GM12878 (cell line): Measurements from ENCODE around the gene PYGM. TPM values are rescaled to one million over a fixed set of nuclear protein-coding genes. Genes with fewer than 3 reads are reported as not detected.

ENCODE experiments used
- GABPA ChIP-seq: IDR thresholded peaks from 2 replicates; pipeline ENCODE4 v1.6.1; 2014; ENCODE audit warnings: antibody characterized with exemption, low read depth, mild to moderate bottlenecking, inconsistent platforms
- IKZF1 ChIP-seq: fragments of 450-650 bp; conservative IDR thresholded peaks from 2 replicates; pipeline ENCODE4 v1.6.1; 2017; ENCODE audit warnings: antibody characterized with exemption, mild to moderate bottlenecking
- IKZF2 ChIP-seq, 2 experiments: fragments of 450-650 bp; IDR thresholded peaks; 2 replicates each; pipeline ENCODE4 v1.6.1; 2017; ENCODE audit warnings: mild to moderate bottlenecking in 2 of 2, moderate library complexity in 2 of 2
- MTA3 ChIP-seq: IDR thresholded peaks from 2 replicates; pipeline ENCODE4 v1.6.1; 2012; ENCODE audit warnings: low read length, inconsistent platforms, borderline replicate concordance
- NFYA ChIP-seq: IDR thresholded peaks from 2 replicates; pipeline ENCODE4 v1.6.1; 2011; ENCODE audit warnings: low read depth, mild to moderate bottlenecking, low read length, improper control_type of control experiment, borderline replicate concordance
- POLR2AphosphoS2 ChIP-seq: IDR thresholded peaks from 2 replicates; pipeline ENCODE4 v1.6.1; 2011; ENCODE audit warnings: low read depth, mild to moderate bottlenecking, low read length, improper control_type of control experiment, moderate library complexity
- SMAD1 ChIP-seq: fragments of 450-650 bp; IDR thresholded peaks from 2 replicates; pipeline ENCODE4 v1.6.1; 2018; ENCODE audit warnings: mild to moderate bottlenecking, low read depth; ENCODE audit not compliant: partially characterized antibody
- SMARCA5 ChIP-seq: fragments of 450-650 bp; IDR thresholded peaks from 2 replicates; pipeline ENCODE4 v1.6.1; 2017; ENCODE audit warnings: mild to moderate bottlenecking
- SREBF2 ChIP-seq: IDR thresholded peaks from 2 replicates; pipeline ENCODE4 v1.6.1; 2012; ENCODE audit warnings: mild to moderate bottlenecking, low read length
- TCF3 ChIP-seq: IDR thresholded peaks from 2 replicates; pipeline ENCODE4 v1.6.1; 2012; ENCODE audit warnings: low read depth, mild to moderate bottlenecking, low read length, borderline replicate concordance; ENCODE audit not compliant: insufficient read depth
- TCF7 ChIP-seq: IDR thresholded peaks from 2 replicates; pipeline ENCODE4 v1.6.1; 2014; ENCODE audit warnings: antibody characterized with exemption, borderline replicate concordance
- YY1 ChIP-seq: IDR thresholded peaks from 2 replicates; pipeline ENCODE4 v1.6.1; 2011; ENCODE audit warnings: low read depth, mild to moderate bottlenecking, low read length
- polyA plus RNA-seq, 11 experiments: library from polyadenylated mRNA; depleted of rRNA in 4 of 11; unstranded in 6 of 11; stranded (reverse) in 5 of 11; fragments of >200 nt; fragmentation: Nextera tagmentation in 4 of 11; fragmentation: Illumina TruSeq in 1 of 11; extraction: Ambion mirVana in 4 of 11; extraction: Trizol in 1 of 11; gene quantifications; 1 replicate in 1 of 11; 2 replicates in 10 of 11; pipeline versions ENCODE4 v1.2.1 to v1.2.3, GENCODE V29; 2011 to 2016; ENCODE audit warnings: inconsistent platforms in 2 of 11, missing spikeins in 2 of 11, low read depth in 1 of 11
- total RNA-seq, 4 experiments: library from RNA; depleted of rRNA in 3 of 4; stranded (reverse); fragments of >200 nt in 3 of 4; fragmentation: Illumina TruSeq in 1 of 4; extraction: Trizol in 1 of 4; gene quantifications; 2 replicates each; pipeline versions ENCODE4 v1.2.1 to v1.2.3, GENCODE V29; 2013 to 2021
- TF ChIP-seq, protein P1 (sequence below): IDR thresholded peaks from 2 replicates; pipeline ENCODE4 v1.6.1; 2011; ENCODE audit warnings: mild to moderate bottlenecking, low read depth, low read length, moderate library complexity; ENCODE audit not compliant: insufficient replicate concordance
- TF ChIP-seq, protein P2 (sequence below): IDR thresholded peaks from 2 replicates; pipeline ENCODE4 v1.6.1; 2012; ENCODE audit warnings: mild to moderate bottlenecking, low read depth, low read length
- TF ChIP-seq, protein P3 (sequence below): fragments of 450-650 bp; IDR thresholded peaks from 2 replicates; pipeline ENCODE4 v1.6.1; 2017; ENCODE audit warnings: mild to moderate bottlenecking, low read depth, inconsistent platforms; ENCODE audit not compliant: poor library complexity, severe bottlenecking

The PYGM gene
- total and polyA plus RNA-seq, 10 of the 15 experiments (the other 5 are each of a cell fraction or from before 2014, with no cell fraction given): 0.04 to 3.7 (median 0.27) TPM; not detected in 1

- TF ChIP-seq TCF3 (peak; percentile 79; the same call in 1 of the 2 replicates), TCF7 (no peak), GABPA (no peak), SREBF2 (no peak), IKZF1 (no peak), IKZF2 (IDR thresholded peaks at IDR 0.05) (no peak), YY1 (no peak), POLR2AphosphoS2 (no peak), SMAD1 (no peak), SMARCA5 (no peak), MTA3 (no peak), NFYA (no peak)
- TF ChIP-seq, protein P1, sequence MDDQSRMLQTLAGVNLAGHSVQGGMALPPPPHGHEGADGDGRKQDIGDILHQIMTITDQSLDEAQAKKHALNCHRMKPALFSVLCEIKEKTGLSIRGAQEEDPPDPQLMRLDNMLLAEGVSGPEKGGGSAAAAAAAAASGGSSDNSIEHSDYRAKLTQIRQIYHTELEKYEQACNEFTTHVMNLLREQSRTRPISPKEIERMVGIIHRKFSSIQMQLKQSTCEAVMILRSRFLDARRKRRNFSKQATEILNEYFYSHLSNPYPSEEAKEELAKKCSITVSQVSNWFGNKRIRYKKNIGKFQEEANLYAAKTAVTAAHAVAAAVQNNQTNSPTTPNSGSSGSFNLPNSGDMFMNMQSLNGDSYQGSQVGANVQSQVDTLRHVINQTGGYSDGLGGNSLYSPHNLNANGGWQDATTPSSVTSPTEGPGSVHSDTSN: peak; percentile 82
- TF ChIP-seq, protein P2, sequence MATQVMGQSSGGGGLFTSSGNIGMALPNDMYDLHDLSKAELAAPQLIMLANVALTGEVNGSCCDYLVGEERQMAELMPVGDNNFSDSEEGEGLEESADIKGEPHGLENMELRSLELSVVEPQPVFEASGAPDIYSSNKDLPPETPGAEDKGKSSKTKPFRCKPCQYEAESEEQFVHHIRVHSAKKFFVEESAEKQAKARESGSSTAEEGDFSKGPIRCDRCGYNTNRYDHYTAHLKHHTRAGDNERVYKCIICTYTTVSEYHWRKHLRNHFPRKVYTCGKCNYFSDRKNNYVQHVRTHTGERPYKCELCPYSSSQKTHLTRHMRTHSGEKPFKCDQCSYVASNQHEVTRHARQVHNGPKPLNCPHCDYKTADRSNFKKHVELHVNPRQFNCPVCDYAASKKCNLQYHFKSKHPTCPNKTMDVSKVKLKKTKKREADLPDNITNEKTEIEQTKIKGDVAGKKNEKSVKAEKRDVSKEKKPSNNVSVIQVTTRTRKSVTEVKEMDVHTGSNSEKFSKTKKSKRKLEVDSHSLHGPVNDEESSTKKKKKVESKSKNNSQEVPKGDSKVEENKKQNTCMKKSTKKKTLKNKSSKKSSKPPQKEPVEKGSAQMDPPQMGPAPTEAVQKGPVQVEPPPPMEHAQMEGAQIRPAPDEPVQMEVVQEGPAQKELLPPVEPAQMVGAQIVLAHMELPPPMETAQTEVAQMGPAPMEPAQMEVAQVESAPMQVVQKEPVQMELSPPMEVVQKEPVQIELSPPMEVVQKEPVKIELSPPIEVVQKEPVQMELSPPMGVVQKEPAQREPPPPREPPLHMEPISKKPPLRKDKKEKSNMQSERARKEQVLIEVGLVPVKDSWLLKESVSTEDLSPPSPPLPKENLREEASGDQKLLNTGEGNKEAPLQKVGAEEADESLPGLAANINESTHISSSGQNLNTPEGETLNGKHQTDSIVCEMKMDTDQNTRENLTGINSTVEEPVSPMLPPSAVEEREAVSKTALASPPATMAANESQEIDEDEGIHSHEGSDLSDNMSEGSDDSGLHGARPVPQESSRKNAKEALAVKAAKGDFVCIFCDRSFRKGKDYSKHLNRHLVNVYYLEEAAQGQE: no peak
- TF ChIP-seq, protein P3, sequence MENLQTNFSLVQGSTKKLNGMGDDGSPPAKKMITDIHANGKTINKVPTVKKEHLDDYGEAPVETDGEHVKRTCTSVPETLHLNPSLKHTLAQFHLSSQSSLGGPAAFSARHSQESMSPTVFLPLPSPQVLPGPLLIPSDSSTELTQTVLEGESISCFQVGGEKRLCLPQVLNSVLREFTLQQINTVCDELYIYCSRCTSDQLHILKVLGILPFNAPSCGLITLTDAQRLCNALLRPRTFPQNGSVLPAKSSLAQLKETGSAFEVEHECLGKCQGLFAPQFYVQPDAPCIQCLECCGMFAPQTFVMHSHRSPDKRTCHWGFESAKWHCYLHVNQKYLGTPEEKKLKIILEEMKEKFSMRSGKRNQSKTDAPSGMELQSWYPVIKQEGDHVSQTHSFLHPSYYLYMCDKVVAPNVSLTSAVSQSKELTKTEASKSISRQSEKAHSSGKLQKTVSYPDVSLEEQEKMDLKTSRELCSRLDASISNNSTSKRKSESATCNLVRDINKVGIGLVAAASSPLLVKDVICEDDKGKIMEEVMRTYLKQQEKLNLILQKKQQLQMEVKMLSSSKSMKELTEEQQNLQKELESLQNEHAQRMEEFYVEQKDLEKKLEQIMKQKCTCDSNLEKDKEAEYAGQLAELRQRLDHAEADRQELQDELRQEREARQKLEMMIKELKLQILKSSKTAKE: no peak
These were observed 41.3 kb upstream of the PYGM start (continued) for GRCh38 chr11:64801158-64801464.
